ENCODE measurements around the gene HOXA3.

HOXA3 gene

GRCh38 chr7:27125986-27126394, 26.4 kb downstream of the HOXA3 start:
- no peak for DNase-seq

- DNase-seq, result no peak
These were observed 27.3 kb downstream of the HOXA3 start for GRCh38 chr7:27124902-27125689.

- DNase-seq, result no peak
These were observed 28.1 kb downstream of the HOXA3 start for GRCh38 chr7:27124096-27124901.

GRCh38 chr7:27123477-27124053, 28.8 kb downstream of the HOXA3 start:
- DNase-seq, result no peak

GRCh38 chr7:27123007-27123476, 29.3 kb downstream of the HOXA3 start:
- no peak for DNase-seq

GRCh38 chr7:27122077-27122910, 30.1 kb downstream of the HOXA3 start:
- DNase-seq, result no peak

- DNase-seq, result no peak
These were observed 30.7 kb downstream of the HOXA3 start for GRCh38 chr7:27121684-27122076.

- no peak for DNase-seq
These were observed 32.9 kb downstream of the HOXA3 start for GRCh38 chr7:27119412-27119911.

GRCh38 chr7:27118580-27118979, 33.8 kb downstream of the HOXA3 start:
- no peak for DNase-seq

GRCh38 chr7:27117887-27118491, 34.4 kb downstream of the HOXA3 start:
- DNase-seq, result no peak

GRCh38 chr7:27116962-27117886, 35.2 kb downstream of the HOXA3 start:
- no peak for DNase-seq

GRCh38 chr7:27116031-27116961, 36.1 kb downstream of the HOXA3 start:
- no peak for DNase-seq

GRCh38 chr7:27115221-27116026, 37.0 kb downstream of the HOXA3 start:
- DNase-seq, result no peak

GRCh38 chr7:27114881-27115220, 37.5 kb downstream of the HOXA3 start:
- no peak for DNase-seq

- peak; percentile 19 for DNase-seq
These were observed 38.2 kb downstream of the HOXA3 start for GRCh38 chr7:27113991-27114769.

- no peak for DNase-seq
These were observed 39.1 kb downstream of the HOXA3 start for GRCh38 chr7:27112955-27113949.

- no peak for DNase-seq
These were observed 40.0 kb downstream of the HOXA3 start for GRCh38 chr7:27112361-27112760.

Data from DMS 273 treated with DMSO at 0.1 percent for 48 hours (cell line).